Endothelial cell of umbilical vein (primary cell): ENCODE results near the gene SMARCE1.

Experiments used
- CTCF ChIP-seq, 2 donors: IDR thresholded peaks; 1 replicate in 1 of 2; 2 replicates in 1 of 2; pipeline ENCODE4 v1.5.1; 2011; ENCODE audit warnings: low read length in 2 of 2, mild to moderate bottlenecking in 2 of 2, moderate library complexity in 2 of 2, control low read depth in 1 of 2, inconsistent platforms in 1 of 2, low read depth in 1 of 2; ENCODE audit not compliant: insufficient read depth in 1 of 2; ENCODE audit errors: extremely low read depth in 1 of 2
- EZH2 ChIP-seq: IDR thresholded peaks from 2 replicates; pipeline ENCODE4 v1.6.1; 2012; ENCODE audit warnings: borderline replicate concordance, low read depth, mild to moderate bottlenecking, moderate library complexity, low read length, inconsistent platforms; ENCODE audit not compliant: severe bottlenecking
- POLR2A ChIP-seq: IDR thresholded peaks from 2 replicates; pipeline ENCODE4 v1.6.1; 2012; ENCODE audit warnings: low read depth, mild to moderate bottlenecking, control low read depth, low read length

- TF ChIP-seq POLR2A (no peak), CTCF (IDR thresholded peaks at IDR 0.05; ENCODE audit: extremely low read depth in 1 of 2, insufficient read depth in 1 of 2, low read depth in 1 of 2, low read length in 2 of 2) (no peak), EZH2 (no peak)
Measured at GRCh38 chr17:40621019-40621418, 26.6 kb downstream of the SMARCE1 start.
